Kidney glomerular epithelial cell (primary cell): ENCODE results near the gene UACA.
"Not testable (repeated sequence)": the region's sequence is repeated elsewhere in the genome, so short reads cannot be mapped to it uniquely, and the experiment has no call there.

ENCODE experiments used
- DNase-seq: peaks from one replicate; lab custom pipeline; 2025; lab: John Stamatoyannopoulos, UW

Gene UACA

GRCh38 chr15:70752193-70752635 lies 11.1 kb downstream of the UACA start:
- DNase-seq: no peak

GRCh38 chr15:70750203-70750869 lies 13.0 kb downstream of the UACA start:
- no peak for DNase-seq

GRCh38 chr15:70748281-70748747 lies 15.0 kb downstream of the UACA start:
- DNase-seq: no peak

GRCh38 chr15:70746598-70746997 lies 16.8 kb downstream of the UACA start:
- DNase-seq: not testable (repeated sequence)

- DNase-seq: no peak
These were observed 20.4 kb downstream of the UACA start for GRCh38 chr15:70742928-70743327.

GRCh38 chr15:70741677-70742293 lies 21.6 kb downstream of the UACA start:
- DNase-seq: peak; percentile 23

GRCh38 chr15:70741107-70741531 lies 22.2 kb downstream of the UACA start:
- DNase-seq: peak; percentile 15

- not testable (repeated sequence) for DNase-seq
These were observed 28.3 kb downstream of the UACA start for GRCh38 chr15:70735040-70735439.

GRCh38 chr15:70729164-70729563 lies 34.2 kb downstream of the UACA start:
- DNase-seq: no peak

GRCh38 chr15:70726753-70727152 lies 36.6 kb downstream of the UACA start:
- peak; percentile 64 for DNase-seq

- no peak for DNase-seq
These were observed 39.4 kb downstream of the UACA start for GRCh38 chr15:70723927-70724326.

GRCh38 chr15:70723122-70723422 lies 40.3 kb downstream of the UACA start:
- no peak for DNase-seq

- peak; percentile 54 for DNase-seq
These were observed 40.9 kb downstream of the UACA start for GRCh38 chr15:70722266-70723121.

GRCh38 chr15:70720228-70721016 lies 42.9 kb downstream of the UACA start:
- DNase-seq: no peak

GRCh38 chr15:70717237-70717793 lies 46.0 kb downstream of the UACA start:
- DNase-seq: no peak

- no peak for DNase-seq
These were observed 47.4 kb downstream of the UACA start for GRCh38 chr15:70715840-70716485.

- DNase-seq: no peak
These were observed 48.8 kb downstream of the UACA start for GRCh38 chr15:70714565-70714964.

- DNase-seq: peak; percentile 83
These were observed 49.3 kb downstream of the UACA start for GRCh38 chr15:70714015-70714414.

- no peak for DNase-seq
These were observed 51.1 kb downstream of the UACA start for GRCh38 chr15:70712271-70712670.

GRCh38 chr15:70710714-70711113 lies 52.6 kb downstream of the UACA start:
- DNase-seq: no peak

- DNase-seq: no peak
These were observed 54.5 kb downstream of the UACA start for GRCh38 chr15:70708839-70709238.
